GM12872 (cell line): ENCODE data around the gene CLDN2.

ENCODE experiments used
- TF ChIP-seq, protein P1 (sequence below): IDR thresholded peaks from 3 replicates; pipeline ENCODE4 v1.5.1; 2011; ENCODE audit warnings: low read depth, mild to moderate bottlenecking, low read length, moderate library complexity; ENCODE audit not compliant: insufficient read depth

Gene CLDN2, protein sequence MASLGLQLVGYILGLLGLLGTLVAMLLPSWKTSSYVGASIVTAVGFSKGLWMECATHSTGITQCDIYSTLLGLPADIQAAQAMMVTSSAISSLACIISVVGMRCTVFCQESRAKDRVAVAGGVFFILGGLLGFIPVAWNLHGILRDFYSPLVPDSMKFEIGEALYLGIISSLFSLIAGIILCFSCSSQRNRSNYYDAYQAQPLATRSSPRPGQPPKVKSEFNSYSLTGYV

DNA sequence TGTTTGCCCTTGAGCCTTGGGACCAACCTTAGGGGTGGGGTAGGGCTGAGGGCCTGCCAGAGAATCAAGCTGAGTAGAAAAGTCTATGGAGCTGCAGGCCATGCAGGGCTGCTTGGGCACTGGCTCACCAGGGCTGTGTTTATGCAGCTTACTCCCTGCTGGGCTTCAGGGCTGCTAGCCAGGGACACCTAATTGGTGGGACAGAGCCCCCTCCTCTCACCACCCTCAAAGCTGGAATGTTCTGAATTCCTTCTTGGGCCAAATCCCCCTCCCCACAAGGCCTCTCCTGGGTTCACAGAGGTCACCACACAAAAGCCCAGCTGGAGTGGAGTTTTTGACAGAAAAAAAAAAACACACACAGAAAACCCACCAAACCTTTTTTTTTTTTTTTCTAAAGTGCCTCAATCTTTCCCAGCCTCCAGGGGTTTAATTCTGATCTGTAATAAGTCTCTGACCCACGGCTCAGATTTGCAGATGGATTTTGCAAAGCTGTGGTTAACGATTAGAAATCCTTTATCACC is at the start of gene CLDN2:
CLDN2 (plus strand) TSS at position 471 of the 521 bp plus-strand sequence. CDS start 7,827 bp downstream, outside the sequence.
- TF ChIP-seq, protein P1, sequence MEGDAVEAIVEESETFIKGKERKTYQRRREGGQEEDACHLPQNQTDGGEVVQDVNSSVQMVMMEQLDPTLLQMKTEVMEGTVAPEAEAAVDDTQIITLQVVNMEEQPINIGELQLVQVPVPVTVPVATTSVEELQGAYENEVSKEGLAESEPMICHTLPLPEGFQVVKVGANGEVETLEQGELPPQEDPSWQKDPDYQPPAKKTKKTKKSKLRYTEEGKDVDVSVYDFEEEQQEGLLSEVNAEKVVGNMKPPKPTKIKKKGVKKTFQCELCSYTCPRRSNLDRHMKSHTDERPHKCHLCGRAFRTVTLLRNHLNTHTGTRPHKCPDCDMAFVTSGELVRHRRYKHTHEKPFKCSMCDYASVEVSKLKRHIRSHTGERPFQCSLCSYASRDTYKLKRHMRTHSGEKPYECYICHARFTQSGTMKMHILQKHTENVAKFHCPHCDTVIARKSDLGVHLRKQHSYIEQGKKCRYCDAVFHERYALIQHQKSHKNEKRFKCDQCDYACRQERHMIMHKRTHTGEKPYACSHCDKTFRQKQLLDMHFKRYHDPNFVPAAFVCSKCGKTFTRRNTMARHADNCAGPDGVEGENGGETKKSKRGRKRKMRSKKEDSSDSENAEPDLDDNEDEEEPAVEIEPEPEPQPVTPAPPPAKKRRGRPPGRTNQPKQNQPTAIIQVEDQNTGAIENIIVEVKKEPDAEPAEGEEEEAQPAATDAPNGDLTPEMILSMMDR = no peak

DNA sequence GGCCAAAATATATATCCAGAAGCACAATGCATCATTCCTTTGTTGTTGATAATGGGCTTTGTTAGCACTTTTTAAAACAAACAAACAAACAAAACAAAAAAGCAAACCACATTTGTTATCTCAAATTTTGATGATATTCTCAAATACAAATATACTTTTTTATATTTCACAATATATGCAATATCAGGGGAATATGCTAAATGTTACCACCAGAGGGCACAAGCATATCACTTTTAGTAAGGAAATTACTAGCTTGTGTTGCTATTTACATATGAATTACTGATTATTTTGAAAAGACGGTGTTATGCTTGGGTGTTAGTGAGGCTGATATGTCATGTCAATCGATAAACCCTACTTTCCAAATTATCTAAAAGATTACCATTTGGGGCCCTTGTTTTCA is 46.1 kb upstream of the CLDN2 start:
- TF ChIP-seq, protein P1 = peak; percentile 31; the same call in 1 of the 3 replicates

DNA sequence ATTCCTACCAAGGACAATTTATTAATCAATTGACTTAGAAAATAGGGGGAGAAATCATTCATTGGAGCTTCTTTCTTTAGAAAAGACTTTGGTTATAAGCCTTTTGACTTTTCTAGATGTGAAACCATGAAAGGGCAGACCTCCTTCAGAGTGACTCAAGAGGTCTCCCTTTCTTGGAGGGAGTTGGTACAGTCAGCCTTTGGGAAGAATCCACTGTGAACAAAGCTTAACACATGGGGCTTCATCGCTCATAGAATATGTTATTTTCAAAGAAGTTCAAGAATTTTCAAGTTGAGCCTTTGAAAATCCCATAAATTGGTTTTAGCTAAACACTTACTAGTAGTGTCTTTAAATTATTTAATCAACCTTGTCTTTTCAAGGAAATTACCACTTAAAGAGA is 45.1 kb upstream of the CLDN2 start:
- TF ChIP-seq, protein P1 = no peak

DNA sequence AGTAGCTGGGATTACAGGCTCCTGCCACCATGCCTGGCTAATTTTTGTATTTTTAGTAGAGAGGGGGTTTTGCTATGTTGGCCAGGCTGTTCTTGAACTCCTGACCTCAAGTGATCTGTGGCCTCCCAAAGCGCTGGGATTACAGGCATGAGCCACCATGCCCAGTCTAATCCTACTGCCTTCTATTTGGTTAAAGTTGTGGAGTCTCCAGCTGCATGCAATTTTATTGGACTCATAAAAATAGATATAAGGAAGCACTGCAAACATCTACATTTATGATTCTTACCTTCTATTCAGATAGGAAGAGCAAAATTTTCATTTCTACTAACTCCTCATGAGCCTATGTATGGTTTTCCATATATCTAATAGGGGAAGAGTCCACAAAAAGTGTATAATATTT is 30.7 kb upstream of the CLDN2 start:
- TF ChIP-seq, protein P1 = no peak

DNA sequence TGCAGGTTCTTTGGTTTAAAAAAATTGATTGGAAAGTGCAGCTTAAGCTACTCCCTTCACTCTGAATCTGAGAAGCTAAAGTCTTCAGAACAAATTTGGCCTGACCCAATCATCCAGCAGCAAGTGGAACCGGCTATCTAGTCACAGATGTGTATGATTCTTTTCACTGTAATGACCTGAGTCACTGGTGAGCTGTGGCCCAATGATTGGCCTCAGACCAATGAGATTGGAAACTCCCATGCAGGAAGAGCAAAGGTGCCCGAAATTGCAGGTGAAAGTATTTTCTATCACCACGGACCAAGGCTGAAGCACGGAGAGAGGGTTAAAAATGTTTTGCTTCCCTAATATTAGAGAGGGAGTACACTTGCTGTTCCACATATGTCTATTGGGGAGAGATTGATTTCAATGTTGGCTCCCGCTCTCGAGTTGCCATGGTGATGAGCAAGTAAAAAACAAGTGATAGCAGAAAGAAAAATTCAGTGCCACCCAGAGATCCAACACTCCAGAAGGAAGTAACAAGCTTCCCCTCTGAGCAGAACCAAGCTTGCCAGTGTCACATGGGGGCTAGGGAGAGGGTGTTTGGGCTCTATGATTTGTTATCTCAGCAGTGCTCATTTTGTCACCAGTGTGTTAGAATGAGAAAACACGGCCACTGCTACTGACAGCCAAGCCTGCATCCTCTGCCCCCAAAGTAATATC is 28.3 kb upstream of the CLDN2 start:
- TF ChIP-seq, protein P1 = no peak

DNA sequence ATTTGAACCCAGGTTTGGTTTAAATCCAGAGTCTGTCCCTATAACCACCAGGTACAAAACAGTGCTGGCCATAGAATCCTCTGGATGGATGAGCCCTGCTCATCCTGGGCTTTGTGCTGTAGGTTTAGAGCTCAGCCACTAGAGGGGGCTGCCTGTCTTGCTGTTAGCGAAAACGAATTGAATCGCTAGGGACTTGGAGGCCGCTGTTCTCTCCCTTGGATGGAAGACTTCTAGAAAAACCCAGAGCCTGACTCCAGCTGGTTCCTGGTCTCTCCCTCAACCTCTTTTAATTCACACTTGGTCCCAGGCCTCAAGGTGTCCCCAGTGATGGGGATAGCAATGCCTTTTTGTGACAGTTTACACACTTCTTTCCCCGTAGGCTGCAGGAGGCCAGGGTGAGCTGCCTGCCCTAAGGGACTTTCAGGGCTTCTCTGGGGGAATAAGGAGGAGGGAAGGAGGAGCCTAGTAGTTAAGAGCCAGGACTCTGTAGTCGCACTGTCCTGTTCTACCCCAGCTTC is 25.8 kb upstream of the CLDN2 start:
- TF ChIP-seq, protein P1 = peak; percentile 79

DNA sequence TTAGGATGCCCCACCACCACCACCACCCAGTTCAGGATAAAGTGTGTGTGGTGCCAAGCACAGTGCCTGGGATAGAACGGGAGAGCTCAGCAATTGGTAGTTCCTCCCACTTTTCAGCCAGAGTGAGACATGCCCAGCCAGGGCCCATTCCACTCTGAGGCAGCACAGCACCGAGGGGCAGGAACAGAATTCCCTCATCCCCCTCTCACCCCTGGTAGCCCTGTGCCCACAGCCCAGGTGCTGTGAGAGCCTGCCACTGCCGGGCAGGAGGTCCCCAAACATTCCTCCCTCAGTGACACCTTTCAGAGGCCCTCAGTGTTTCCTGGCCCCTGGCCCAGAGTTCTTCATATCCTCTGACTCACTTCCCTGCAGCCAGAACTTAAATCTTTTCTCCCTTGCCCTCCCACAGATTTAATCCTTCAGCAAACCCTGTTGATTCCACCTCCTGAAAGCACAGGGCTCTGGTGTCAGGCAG is 25.2 kb upstream of the CLDN2 start:
- TF ChIP-seq, protein P1 = no peak
